NAMALWA (cell line): Measurements from ENCODE around the gene RNF123.
A peak's percentile ranks its signal among the peaks of the same experiment; 100 is the strongest.

Source experiments
- DNase-seq: peaks from one replicate; pipeline ENCODE4 v3.0.0-alpha.2; 2015; ENCODE audit warnings: low spot score

The RNF123 gene

DNA sequence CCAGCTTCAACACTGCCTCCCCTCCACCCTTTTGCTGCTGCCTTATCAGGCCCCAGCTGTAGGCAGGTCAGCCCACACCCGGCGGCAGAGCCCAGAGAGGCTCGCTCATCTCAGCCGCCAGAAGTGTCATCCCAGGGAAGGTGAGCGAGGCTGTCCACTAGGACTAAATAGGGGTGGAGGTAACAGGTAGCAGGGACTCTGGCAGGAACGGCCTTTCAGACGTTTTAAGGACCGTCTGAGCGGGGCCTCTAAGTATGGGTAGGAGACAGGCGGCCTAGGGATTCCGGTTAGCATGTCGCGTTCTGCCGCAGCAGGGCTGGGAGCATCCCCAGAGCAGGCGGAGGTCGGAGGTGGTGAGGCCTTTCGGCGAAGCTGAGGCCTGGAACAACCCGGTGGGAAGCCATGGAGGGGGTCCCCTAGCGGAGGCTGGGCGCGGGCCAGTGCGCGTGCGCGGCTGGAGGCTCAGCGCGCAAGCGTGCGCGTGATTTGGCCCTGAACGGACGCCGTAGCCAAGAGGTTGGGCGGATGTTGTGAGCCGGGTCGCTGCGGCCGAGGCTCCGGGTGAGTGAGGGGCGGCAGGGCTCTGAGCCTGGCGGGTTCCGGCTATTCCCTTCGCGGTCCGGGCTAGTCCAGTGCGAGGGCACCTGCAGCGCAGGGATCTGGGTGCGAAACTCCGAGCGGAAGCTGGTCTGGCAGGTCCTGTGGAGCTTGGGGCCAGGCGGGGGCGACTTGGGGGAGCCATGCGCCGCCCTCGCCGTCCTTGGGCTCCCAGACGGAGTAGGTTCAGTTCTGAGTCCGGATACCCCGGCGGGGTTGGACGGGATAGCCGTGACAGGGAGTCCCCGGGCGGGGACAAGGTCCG lies at the start of gene RNF123, which contains the start of gene MST1:
RNF123 (plus strand) TSS at position 512 of the 862 bp plus-strand sequence. CDS start 1,609 bp downstream, outside the sequence.
MST1 (minus strand) TSS at position 429 of the 862 bp plus-strand sequence. CDS start 783 bp downstream, outside the sequence.
- peak; percentile 80 for DNase-seq

DNA sequence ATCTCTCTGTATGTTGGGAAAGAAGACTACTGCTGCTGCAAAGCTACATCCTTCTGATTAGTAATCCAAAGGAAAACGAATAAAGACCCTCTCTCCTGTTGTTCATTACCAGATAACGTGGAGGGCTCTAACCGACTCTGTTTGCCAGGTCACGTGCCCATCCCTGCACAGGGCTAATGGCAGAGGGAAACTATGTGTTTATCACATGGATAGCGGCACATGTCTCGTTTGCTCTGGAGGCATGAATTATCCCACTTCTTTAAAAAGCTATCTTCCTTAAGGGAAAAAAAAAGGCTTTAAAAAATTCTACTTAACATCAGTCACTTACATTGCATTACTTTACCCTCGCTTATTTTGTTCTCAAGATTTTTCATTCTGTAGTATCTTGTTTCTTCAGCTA lies 48.1 kb upstream of the RNF123 start:
- no peak for DNase-seq

DNA sequence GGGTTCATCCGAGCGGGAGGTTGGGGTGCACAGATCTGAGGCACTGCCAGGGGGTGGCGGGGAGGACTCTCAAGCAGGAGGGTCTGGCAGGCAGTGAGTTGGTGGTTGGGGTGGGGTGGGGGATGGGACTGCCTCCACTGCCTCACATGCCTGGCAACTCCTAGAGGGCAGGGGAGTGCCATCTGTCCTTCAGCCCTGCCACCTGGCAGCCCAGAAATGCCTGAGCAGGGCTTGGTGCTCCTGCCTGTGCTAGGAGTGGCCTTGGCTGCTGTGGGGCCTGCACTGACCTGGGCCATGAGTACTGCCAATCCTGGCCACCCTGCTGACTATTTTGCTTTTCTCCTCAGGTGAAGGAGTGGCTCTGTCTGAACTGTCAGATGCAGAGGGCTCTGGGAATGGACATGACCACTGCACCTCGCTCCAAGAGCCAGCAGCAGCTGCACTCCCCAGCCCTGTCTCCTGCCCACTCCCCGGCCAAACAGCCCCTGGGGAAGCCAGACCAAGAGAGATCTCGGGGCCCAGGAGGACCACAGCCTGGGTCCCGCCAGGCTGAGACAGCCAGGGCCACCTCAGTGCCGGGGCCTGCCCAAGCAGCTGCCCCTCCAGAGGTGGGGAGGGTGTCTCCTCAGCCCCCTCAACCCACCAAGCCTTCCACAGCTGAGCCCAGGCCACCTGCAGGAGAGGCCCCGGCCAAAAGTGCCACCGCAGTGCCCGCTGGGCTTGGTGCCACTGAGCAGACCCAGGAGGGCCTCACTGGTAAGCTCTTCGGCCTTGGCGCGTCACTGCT lies 47.2 kb upstream of the RNF123 start:
- DNase-seq, result no peak

DNA sequence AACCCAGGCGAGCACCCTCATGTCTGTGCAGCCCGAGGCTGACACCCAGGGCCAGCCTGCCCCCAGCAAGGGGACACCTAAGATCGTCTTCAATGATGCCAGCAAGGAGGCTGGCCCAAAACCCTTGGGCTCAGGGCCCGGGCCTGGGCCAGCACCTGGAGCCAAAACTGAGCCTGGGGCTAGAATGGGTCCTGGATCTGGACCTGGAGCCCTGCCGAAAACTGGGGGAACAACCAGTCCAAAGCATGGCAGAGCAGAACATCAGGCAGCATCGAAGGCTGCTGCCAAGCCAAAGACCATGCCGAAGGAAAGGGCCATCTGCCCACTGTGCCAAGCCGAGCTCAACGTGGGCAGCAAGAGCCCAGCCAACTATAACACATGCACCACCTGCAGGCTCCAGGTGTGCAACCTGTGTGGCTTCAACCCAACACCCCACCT lies 46.6 kb upstream of the RNF123 start:
- DNase-seq, result no peak

DNA sequence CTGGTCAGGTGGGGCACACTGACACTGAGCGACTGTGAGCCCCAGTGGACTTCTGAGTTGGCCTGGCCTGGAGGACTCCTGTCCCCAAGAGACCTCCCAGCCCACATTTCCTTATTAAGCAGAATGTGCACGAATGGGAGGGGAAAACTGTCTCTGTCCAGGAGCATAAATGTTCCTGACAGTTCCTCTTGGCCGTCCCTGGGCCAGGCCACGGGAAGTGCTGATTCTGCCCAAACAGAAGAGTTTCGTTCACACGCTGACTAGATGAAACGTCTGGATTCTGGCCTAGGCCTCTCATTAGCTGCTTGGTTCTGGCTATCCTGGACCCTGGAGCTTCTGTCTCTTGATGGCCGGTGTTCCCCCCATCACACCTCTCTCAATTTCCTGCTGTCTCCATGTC lies 44.7 kb upstream of the RNF123 start:
- DNase-seq, result no peak

DNA sequence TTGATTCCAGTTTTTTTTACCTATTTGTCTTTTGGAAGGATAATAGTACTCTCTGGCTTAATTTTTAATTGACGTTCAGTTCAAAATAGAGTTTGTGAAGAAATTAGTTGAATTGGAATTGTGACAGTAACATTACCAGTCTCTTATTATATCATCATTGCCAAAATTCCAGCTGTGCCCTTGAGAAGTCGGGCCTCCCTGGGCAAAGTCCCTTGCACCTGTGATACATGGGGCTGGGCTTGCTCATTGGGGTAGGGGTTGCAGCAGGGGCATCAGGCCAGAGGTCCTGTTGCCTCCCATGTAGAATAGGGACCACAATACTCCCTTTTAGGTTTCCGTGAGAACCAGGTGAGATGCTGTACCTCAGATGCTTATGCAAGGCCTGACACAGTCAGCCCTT lies 43.1 kb upstream of the RNF123 start:
- DNase-seq, result no peak

DNA sequence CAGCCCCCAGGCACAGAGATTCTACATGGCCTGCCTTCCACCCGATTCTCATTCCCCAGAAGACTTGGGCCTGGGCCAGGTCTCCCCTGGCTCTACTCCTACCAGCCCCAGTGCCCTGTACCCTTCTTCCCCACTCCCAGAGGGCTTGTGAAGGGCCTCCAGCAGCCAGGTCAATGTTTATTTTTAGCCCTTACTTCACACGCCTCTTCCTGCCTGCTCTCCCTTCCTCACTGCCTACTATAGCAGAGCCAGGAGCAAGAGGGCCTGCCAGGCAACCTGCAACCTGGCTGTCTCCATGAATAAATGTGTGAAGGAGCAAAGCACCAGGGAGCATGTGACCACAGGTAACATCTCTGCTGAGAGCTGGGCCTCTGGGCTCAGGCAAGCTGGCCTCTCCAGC lies 41.6 kb upstream of the RNF123 start:
- no peak for DNase-seq

DNA sequence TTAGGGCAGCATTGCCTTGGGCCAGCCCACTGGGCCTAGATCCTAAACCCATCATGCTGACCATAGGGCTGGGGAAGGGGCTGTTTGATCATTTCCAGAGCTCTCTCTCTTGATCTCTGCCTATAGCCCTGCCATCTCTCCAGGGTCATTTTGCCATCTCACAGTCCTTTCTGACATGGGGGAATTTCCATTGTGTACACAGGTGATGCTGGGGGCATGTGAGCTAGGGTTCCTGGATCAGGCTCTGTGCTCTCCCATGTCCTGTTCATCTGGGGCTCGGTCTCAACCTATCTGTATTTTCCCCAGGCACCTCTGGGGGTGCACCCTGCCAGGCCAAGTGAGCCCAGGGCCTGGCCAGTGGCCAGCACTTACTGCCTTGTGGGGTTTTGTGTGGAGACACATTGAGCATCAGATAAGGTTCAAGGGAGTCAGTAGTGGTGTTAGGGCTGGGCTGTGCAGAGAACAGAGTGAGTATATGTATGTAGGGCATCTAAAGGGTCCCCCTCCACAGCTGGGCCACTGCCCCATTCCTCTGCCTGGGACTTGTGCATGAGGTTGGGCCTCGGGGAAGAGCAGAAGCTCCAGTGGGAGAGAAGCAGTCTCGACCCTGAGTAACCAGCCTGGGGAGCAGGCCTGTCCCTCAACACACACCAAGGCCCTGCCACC lies 40.9 kb upstream of the RNF123 start:
- no peak for DNase-seq

DNA sequence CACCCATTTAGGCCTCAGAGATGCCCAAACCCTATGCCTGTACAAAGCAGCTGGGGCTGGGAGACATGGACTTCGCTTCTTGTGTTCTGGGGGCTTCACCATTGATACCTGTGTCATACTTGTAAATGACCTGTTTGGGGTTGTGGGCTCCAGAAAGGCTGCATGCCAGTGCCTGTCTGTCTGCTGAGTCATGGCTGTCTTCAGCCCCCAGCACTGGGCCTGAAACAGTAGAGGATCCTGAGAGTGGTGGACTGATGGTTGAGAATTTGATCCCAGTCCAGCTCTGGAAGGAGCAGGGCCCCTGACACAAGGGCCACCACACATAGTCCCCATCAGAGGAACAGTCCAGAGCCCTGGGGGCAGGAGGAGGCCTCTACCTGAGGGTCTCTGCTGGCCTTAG lies 39.8 kb upstream of the RNF123 start:
- DNase-seq, result no peak

DNA sequence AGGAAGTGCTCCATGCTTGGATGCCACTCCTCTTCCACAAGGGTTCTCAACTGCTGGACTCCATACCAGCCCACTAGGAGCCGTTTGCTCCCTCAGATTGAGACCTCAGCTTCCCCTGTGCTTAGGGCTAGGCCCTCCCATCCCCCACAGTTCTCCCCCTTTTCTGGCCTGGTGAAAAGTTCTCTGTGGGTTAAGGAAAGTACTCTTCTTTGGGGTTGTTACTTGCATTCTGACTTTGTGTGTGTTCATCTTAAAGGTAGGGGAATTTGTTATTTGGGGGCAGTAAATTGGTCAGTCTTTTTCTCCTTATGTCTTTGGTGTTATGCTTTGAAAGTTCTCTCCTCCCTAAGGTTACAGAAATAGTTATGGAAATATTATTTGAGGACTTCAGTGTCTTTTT lies 39.2 kb upstream of the RNF123 start:
- DNase-seq, result no peak

DNA sequence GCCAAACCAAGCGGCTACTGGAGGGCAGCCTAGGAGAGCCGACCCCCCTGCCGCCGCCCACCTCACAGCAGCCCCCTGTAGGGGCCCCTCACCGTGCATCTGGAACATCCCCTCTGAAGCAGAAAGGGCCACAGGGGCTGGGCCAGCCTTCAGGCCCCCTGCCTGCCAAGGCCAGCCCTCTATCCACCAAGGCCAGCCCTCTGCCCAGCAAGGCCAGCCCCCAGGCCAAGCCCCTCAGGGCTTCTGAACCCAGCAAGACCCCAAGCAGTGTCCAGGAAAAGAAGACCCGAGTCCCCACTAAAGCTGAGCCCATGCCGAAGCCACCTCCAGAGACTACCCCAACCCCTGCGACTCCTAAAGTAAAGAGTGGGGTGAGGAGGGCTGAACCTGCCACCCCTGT lies 38.7 kb upstream of the RNF123 start:
- DNase-seq, result no peak

DNA sequence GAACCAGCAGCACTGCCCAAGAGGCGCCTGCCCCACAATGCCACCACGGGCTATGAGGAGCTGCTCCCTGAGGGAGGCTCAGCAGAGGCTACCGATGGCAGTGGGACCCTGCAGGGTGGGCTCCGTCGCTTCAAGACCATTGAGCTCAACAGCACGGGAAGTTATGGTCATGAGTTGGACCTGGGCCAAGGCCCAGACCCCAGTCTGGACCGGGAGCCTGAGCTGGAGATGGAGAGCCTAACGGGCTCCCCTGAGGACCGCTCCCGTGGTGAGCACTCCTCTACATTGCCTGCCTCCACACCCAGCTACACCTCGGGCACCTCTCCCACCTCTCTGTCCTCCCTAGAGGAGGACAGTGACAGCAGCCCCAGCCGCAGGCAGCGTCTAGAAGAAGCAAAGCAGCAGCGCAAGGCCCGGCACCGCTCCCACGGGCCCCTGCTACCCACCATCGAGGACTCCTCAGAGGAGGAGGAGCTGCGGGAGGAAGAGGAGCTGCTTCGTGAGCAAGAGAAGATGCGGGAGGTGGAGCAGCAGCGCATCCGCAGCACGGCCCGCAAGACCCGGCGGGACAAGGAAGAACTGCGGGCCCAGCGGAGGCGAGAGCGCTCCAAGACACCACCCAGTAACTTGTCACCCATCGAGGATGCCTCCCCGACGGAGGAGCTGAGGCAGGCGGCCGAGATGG lies 37.0 kb upstream of the RNF123 start:
- DNase-seq, result no peak

DNA sequence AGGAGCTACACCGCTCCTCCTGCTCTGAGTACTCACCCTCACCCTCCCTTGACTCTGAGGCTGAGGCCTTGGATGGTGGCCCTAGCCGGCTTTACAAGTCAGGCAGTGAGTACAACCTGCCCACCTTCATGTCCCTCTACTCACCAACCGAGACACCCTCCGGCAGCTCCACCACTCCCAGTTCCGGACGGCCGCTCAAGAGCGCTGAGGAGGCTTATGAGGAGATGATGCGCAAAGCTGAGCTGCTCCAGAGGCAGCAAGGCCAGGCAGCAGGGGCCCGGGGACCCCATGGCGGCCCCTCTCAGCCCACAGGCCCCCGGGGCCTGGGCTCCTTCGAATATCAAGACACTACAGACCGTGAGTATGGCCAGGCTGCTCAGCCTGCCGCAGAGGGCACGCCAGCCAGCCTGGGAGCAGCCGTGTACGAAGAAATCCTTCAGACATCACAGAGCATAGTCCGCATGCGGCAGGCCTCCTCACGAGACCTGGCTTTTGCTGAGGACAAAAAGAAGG lies 36.4 kb upstream of the RNF123 start:
- no peak for DNase-seq

DNA sequence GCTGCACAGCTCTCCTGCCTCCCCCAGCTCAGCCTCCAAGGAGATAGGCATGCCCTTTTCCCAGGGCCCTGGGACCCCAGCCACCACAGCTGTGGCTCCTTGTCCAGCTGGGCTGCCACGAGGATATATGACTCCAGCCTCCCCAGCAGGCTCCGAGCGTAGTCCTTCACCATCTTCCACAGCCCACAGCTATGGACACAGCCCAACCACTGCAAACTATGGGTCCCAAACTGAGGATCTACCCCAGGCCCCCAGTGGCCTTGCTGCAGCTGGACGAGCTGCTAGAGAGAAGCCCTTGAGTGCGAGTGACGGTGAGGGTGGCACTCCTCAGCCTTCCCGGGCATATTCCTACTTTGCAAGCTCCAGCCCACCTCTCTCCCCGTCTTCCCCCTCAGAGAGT lies 35.7 kb upstream of the RNF123 start:
- DNase-seq, result no peak

DNA sequence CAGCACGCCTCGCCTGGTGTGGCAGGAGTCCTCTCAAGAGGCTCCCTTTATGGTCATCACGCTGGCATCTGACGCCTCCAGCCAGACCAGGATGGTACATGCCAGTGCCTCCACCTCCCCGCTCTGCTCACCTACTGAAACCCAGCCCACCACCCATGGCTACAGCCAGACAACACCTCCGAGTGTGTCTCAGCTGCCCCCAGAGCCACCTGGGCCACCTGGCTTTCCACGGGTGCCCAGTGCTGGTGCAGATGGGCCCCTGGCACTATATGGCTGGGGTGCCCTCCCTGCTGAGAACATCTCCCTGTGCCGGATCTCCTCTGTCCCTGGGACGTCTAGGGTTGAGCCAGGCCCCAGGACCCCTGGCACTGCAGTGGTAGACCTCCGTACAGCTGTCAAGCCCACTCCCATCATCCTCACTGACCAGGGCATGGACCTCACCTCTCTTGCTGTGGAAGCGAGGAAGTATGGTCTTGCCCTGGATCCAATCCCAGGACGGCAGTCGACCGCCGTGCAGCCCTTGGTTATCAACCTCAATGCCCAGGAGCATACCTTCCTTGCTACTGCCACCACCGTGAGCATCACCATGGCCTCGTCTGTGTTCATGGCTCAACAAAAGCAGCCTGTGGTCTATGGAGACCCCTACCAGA lies 35.1 kb upstream of the RNF123 start:
- DNase-seq, result no peak

DNA sequence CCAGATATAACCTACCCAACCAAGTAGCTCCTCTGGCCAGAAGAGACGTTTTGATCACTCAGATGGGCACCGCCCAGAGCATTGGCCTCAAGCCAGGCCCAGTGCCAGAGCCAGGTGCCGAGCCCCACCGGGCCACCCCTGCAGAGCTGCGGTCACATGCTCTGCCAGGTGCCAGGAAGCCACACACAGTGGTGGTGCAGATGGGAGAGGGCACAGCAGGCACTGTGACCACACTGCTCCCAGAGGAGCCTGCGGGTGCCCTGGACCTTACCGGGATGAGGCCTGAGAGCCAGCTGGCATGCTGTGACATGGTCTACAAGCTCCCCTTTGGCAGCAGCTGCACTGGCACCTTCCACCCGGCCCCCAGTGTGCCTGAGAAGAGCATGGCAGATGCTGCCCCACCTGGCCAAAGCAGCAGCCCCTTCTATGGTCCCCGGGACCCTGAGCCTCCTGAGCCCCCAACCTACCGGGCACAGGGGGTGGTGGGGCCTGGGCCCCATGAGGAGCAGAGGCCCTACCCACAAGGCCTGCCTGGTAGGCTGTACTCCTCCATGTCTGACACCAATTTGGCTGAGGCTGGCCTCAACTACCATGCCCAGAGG lies 34.3 kb upstream of the RNF123 start:
- peak; percentile 21 for DNase-seq

DNA sequence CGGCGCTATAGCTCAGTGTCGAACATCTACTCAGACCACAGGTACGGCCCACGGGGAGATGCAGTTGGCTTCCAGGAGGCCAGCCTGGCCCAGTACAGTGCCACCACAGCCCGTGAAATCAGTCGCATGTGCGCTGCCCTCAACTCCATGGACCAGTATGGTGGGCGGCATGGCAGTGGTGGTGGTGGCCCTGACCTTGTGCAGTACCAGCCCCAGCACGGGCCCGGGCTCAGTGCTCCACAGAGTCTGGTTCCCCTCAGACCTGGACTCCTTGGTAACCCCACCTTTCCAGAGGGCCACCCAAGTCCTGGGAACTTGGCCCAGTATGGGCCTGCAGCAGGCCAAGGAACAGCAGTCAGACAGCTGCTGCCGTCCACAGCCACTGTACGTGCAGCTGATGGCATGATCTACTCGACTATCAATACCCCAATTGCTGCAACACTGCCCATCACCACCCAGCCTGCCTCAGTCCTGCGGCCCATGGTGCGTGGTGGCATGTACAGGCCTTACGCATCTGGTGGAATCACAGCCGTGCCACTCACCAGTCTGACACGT lies 33.5 kb upstream of the RNF123 start:
- DNase-seq, result no peak

DNA sequence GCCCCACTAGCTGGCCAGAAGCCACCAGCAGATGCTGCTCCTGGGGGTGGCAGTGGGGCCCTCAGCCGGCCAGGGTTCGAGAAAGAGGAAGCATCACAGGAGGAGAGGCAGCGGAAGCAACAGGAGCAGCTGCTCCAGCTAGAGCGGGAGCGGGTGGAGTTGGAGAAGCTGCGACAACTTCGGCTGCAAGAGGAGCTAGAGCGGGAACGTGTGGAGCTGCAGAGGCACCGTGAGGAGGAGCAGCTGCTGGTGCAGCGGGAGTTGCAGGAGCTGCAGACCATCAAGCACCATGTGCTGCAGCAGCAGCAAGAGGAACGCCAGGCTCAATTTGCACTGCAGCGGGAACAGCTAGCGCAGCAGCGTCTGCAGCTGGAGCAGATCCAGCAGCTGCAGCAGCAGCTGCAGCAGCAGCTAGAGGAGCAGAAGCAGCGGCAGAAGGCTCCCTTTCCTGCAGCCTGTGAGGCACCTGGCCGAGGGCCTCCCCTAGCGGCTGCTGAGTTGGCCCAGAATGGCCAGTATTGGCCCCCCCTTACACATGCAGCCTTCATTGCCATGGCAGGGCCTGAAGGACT lies 32.7 kb upstream of the RNF123 start:
- no peak for DNase-seq

DNA sequence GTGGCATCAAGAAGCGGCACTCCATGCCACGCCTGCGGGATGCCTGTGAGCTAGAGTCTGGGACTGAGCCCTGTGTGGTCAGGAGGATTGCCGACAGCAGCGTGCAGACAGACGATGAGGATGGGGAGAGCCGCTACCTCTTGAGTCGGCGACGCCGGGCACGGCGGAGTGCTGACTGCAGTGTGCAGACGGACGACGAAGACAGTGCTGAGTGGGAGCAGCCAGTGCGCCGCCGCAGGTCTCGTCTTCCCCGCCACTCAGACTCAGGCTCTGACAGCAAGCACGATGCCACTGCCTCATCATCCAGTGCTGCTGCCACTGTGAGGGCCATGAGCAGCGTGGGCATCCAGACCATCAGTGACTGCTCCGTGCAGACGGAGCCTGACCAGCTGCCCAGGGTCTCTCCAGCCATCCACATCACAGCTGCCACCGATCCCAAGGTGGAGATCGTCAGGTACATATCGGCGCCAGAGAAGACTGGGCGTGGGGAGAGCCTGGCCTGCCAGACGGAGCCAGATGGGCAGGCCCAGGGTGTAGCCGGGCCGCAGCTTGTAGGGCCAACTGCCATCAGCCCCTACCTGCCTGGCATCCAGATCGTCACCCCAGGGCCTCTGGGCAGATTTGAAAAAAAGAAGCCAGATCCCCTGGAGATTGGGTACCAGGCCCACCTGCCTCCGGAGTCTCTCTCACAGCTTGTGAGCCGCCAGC lies 32.0 kb upstream of the RNF123 start:
- DNase-seq, result no peak
